Central memory CD8-positive, alpha-beta T cell (primary cell): ENCODE measurements around the gene HOXA9.

Experiments used
- ATAC-seq: fragments of 150-1000 bp; cut with Tn5 transposase; replicated peaks from 2 replicates; pipeline ENCODE4 v1.10.0; 2022; ENCODE audit warnings: mild to moderate bottlenecking, moderate FRiP score, moderate number of reproducible peaks; ENCODE audit not compliant: poor library complexity, severe bottlenecking; ENCODE audit errors: extremely low read depth
- DNase-seq, 2 donors: peaks; one replicate each; pipeline ENCODE4 v3.0.0; 2021; ENCODE audit warnings: low spot score in 2 of 2
- H3K27ac Mint-ChIP-seq: one replicate; pipeline ENCODE4 v1.8.0; 2022; ENCODE audit warnings: low read depth, mild to moderate bottlenecking, moderate library complexity, mixed read lengths
- H3K27me3 Mint-ChIP-seq: one replicate; pipeline ENCODE4 v1.8.0; 2022; ENCODE audit warnings: mixed read lengths
- H3K36me3 Mint-ChIP-seq: one replicate; pipeline ENCODE4 v1.8.0; 2022; ENCODE audit warnings: mild to moderate bottlenecking, moderate library complexity, mixed read lengths; ENCODE audit not compliant: insufficient read depth
- H3K4me1 Mint-ChIP-seq: one replicate; pipeline ENCODE4 v1.8.0; 2022; ENCODE audit warnings: mixed read lengths
- H3K4me3 Mint-ChIP-seq: one replicate; pipeline ENCODE4 v1.8.0; 2022; ENCODE audit warnings: mild to moderate bottlenecking, moderate library complexity, mixed read lengths
- H3K9me3 Mint-ChIP-seq: one replicate; pipeline ENCODE4 v1.8.0; 2022; ENCODE audit warnings: mixed read lengths

The HOXA9 gene

GRCh38 chr7:27189295-27189996 lies 24.1 kb upstream of the HOXA9 start:
- peaks cover 96% of the 10 kb centered on the region for H3K27me3 Mint-ChIP-seq
- no peaks in the 10 kb centered on the region for H3K9me3 Mint-ChIP-seq
- H3K4me3 Mint-ChIP-seq = peak overlapping the region; percentile 71
- ATAC-seq = no peak
- no peak for DNase-seq
- H3K4me1 Mint-ChIP-seq = peaks cover 49% of the 10 kb centered on the region
- H3K36me3 Mint-ChIP-seq = peaks cover 21% of the 10 kb centered on the region
- no peak overlapping the region for H3K27ac Mint-ChIP-seq

- peaks cover 27% of the 10 kb centered on the region for H3K36me3 Mint-ChIP-seq
- DNase-seq (no peak), ATAC-seq (peak; percentile 34)
- H3K9me3 Mint-ChIP-seq = no peaks in the 10 kb centered on the region
- H3K27ac Mint-ChIP-seq = peak overlapping the region; percentile 42
- peaks cover 49% of the 10 kb centered on the region for H3K4me1 Mint-ChIP-seq
- H3K27me3 Mint-ChIP-seq = peaks cover 95% of the 10 kb centered on the region
- peak overlapping the region; percentile 71 for H3K4me3 Mint-ChIP-seq
Observed at GRCh38 chr7:27188386-27189294, 23.3 kb upstream of the HOXA9 start.

- peaks cover 93% of the 10 kb centered on the region for H3K27me3 Mint-ChIP-seq
- ATAC-seq (no peak), DNase-seq (no peak)
- peaks cover 49% of the 10 kb centered on the region for H3K4me1 Mint-ChIP-seq
- peak overlapping the region; percentile 42 for H3K27ac Mint-ChIP-seq
- peak overlapping the region; percentile 71 for H3K4me3 Mint-ChIP-seq
- H3K36me3 Mint-ChIP-seq = peaks cover 27% of the 10 kb centered on the region
- no peaks in the 10 kb centered on the region for H3K9me3 Mint-ChIP-seq
Observed at GRCh38 chr7:27187475-27188385, 22.4 kb upstream of the HOXA9 start.

GRCh38 chr7:27186668-27187474 lies 21.5 kb upstream of the HOXA9 start:
- no peak for DNase-seq
- no peak for ATAC-seq
- Mint-ChIP-seq H3K4me1 (peaks cover 49% of the 10 kb centered on the region), H3K27me3 (peaks cover 94% of the 10 kb centered on the region), H3K9me3 (no peaks in the 10 kb centered on the region), H3K27ac (no peak overlapping the region), H3K4me3 (no peak overlapping the region), H3K36me3 (peaks cover 27% of the 10 kb centered on the region)

GRCh38 chr7:27185854-27186667 lies 20.7 kb upstream of the HOXA9 start:
- H3K27ac Mint-ChIP-seq = peak overlapping the region; percentile 79
- H3K9me3 Mint-ChIP-seq = no peaks in the 10 kb centered on the region
- peaks cover 49% of the 10 kb centered on the region for H3K4me1 Mint-ChIP-seq
- peaks cover 26% of the 10 kb centered on the region for H3K36me3 Mint-ChIP-seq
- no peak for ATAC-seq
- no peak for DNase-seq
- peaks cover 94% of the 10 kb centered on the region for H3K27me3 Mint-ChIP-seq
- H3K4me3 Mint-ChIP-seq = peak overlapping the region; percentile 71

GRCh38 chr7:27185013-27185853 lies 19.9 kb upstream of the HOXA9 start, which contains the start of gene HOXA11:
TSS of gene HOXA11 (minus strand) at chr7:27185232. CDS start at chr7:27185144, 88 bp downstream.
- DNase-seq (no peak), ATAC-seq (no peak)
- peak within 1 kb of the TSS; percentile 79 for H3K27ac Mint-ChIP-seq
- peaks cover 94% of the 10 kb centered on the region for H3K27me3 Mint-ChIP-seq
- peaks cover 26% of the 10 kb centered on the region for H3K36me3 Mint-ChIP-seq
- H3K4me3 Mint-ChIP-seq = peak within 1 kb of the TSS; percentile 71
- no peaks in the 10 kb centered on the region for H3K9me3 Mint-ChIP-seq
- peaks cover 52% of the 10 kb centered on the region for H3K4me1 Mint-ChIP-seq

- ATAC-seq (no peak), DNase-seq (no peak)
- H3K27ac Mint-ChIP-seq = peak overlapping the region; percentile 59
- H3K4me3 Mint-ChIP-seq = peak overlapping the region; percentile 71
- H3K9me3 Mint-ChIP-seq = no peaks in the 10 kb centered on the region
- H3K36me3 Mint-ChIP-seq = peaks cover 26% of the 10 kb centered on the region
- peaks cover 55% of the 10 kb centered on the region for H3K4me1 Mint-ChIP-seq
- peaks cover 94% of the 10 kb centered on the region for H3K27me3 Mint-ChIP-seq
Observed at GRCh38 chr7:27184337-27185012, 19.1 kb upstream of the HOXA9 start.

- Mint-ChIP-seq H3K4me1 (peaks cover 49% of the 10 kb centered on the region), H3K27ac (no peak overlapping the region), H3K4me3 (peak overlapping the region; percentile 71), H3K27me3 (peaks cover 94% of the 10 kb centered on the region), H3K9me3 (no peaks in the 10 kb centered on the region), H3K36me3 (peaks cover 27% of the 10 kb centered on the region)
- ATAC-seq (no peak), DNase-seq (no peak)
Observed at GRCh38 chr7:27183682-27184336, 18.5 kb upstream of the HOXA9 start.

- no peak for ATAC-seq
- H3K4me1 Mint-ChIP-seq = peaks cover 41% of the 10 kb centered on the region
- no peaks in the 10 kb centered on the region for H3K9me3 Mint-ChIP-seq
- no peak overlapping the region for H3K27ac Mint-ChIP-seq
- H3K27me3 Mint-ChIP-seq = peaks cover 90% of the 10 kb centered on the region
- peak overlapping the region; percentile 28 for H3K4me3 Mint-ChIP-seq
- no peak for DNase-seq
- peaks cover 22% of the 10 kb centered on the region for H3K36me3 Mint-ChIP-seq
Observed at GRCh38 chr7:27182861-27183681, 17.7 kb upstream of the HOXA9 start.
